NCI-H2081 (cell line): ENCODE results near the gene LAMTOR5.
"Not testable (repeated sequence)": the region's sequence is repeated elsewhere in the genome, so short reads cannot be mapped to it uniquely, and the experiment has no call there.

Experiments used
- DNase-seq, 2 experiments: peaks; one replicate each; lab custom pipeline; 2025; lab: John Stamatoyannopoulos, UW

The LAMTOR5 gene

GRCh38 chr1:110407260-110408210 is at the start of gene LAMTOR5:
Gene LAMTOR5, minus strand, starts transcription at chr1:110407694. Its CDS starts 74 bp downstream, at chr1:110407620.
- DNase-seq, result peak; percentile 80 to 89

- no peak for DNase-seq
These were observed 49.7 kb upstream of the LAMTOR5 start for GRCh38 chr1:110457206-110457605.

- DNase-seq, result no peak
These were observed 47.7 kb upstream of the LAMTOR5 start for GRCh38 chr1:110455151-110455550.

DNA sequence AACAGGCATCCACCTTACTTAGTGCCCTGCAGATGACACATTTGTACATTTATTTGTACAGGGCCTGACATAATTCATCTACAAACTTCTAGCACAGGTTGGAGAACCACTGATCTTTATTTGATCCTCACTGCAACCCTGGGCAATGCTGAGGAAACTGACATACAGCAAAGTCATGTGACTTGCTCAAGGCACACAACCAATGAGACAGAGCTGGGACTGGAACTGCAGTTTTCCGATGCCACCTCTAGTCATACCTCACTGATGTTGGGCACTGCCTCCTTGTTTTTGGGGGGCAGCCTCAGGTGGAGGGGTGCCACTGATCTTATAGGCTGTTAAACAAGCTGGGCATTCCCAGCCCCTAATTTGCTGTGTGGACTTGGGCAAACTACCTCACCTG is 46.8 kb upstream of the LAMTOR5 start:
- DNase-seq, result no peak

GRCh38 chr1:110453829-110454228 is 46.3 kb upstream of the LAMTOR5 start:
- DNase-seq, result no peak

- no peak for DNase-seq
These were observed 44.8 kb upstream of the LAMTOR5 start for GRCh38 chr1:110452330-110452729.

DNA sequence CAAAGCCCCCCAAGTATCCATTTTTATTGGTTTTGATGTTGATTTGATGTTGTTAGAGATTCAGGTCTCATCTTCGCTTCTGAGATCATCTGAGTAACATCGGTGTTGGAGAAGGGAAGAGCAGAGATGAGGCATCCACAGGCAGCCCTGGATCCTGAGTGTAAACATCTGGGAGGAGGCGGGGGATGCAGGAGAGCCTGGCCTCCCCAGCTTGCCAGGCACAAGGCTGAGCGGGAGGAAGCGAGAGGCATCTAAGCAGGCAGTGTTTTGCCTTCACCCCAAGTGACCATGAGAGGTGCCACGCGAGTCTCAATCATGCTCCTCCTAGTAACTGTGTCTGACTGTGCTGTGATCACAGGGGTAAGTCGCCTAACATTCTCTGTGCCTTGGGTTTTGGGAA is 43.4 kb upstream of the LAMTOR5 start, which contains the start of gene PROK1:
TSS of gene PROK1 (plus strand) at position 221 of the 400 bp plus-strand sequence. CDS start at position 289, 68 bp downstream.
- DNase-seq, result no peak

GRCh38 chr1:110449661-110450651 is 42.5 kb upstream of the LAMTOR5 start:
- DNase-seq, result no peak

- no peak for DNase-seq
These were observed 37.1 kb upstream of the LAMTOR5 start for GRCh38 chr1:110444561-110444960.

GRCh38 chr1:110443451-110443850 is 36.0 kb upstream of the LAMTOR5 start:
- DNase-seq, result no peak

GRCh38 chr1:110441888-110442287 is 34.4 kb upstream of the LAMTOR5 start:
- DNase-seq, result no peak

- no peak for DNase-seq
These were observed 33.4 kb upstream of the LAMTOR5 start for GRCh38 chr1:110440877-110441276.

GRCh38 chr1:110439873-110440272 is 32.4 kb upstream of the LAMTOR5 start:
- not testable (repeated sequence) for DNase-seq

DNA sequence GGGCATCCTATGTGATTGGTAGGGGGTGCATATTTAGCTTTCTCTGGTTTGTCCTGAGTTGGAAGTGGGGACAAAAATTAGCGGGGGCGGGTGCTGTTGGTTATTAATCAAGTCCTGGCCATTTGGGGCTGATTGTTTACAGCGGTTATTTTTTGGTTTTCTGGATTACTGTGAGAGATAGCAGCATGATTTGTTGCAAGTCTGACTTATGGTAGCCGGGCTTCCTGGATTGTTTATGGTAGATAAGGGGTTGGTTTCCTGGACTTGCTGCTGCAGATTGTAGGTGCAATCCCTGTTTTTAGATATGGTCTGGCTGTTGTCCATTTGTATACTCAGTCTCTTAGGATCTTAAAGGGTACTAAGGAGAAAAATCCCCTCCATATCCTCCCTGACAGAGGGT is 31.4 kb upstream of the LAMTOR5 start:
- DNase-seq, result no peak

DNA sequence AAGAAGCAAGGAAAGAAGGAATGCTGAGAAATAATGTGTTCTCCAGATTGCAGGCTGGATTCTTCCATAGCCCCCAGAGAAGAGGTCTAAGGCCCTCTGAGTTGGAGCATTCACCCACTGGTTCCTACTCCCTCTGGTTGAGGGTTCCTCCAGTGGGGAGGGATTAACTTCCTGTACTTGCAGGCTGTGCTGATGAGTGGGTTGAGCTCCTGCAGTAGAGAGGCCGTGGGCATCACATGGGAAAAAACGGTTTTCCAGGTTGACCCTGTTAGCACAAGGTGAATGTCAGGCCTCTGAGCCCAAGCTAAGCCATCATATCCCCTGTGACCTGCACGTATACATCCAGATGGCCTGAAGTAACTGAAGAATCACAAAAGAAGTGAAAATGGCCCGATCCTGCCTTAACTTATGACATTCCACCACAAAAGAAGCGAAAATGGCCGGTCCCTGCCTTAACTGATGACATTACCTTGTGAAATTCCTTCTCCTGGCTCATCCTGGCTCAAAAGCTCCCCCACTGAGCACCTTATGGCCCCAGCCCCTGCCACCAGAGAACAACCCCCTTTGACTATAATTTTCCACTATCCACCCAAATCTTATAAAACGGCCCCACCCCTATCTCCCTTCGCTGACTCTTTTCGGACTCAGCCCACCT is 30.3 kb upstream of the LAMTOR5 start:
- DNase-seq, result not testable (repeated sequence)

GRCh38 chr1:110436635-110437034 is 29.1 kb upstream of the LAMTOR5 start:
- no peak for DNase-seq

GRCh38 chr1:110434946-110435345 is 27.5 kb upstream of the LAMTOR5 start:
- no peak for DNase-seq

DNA sequence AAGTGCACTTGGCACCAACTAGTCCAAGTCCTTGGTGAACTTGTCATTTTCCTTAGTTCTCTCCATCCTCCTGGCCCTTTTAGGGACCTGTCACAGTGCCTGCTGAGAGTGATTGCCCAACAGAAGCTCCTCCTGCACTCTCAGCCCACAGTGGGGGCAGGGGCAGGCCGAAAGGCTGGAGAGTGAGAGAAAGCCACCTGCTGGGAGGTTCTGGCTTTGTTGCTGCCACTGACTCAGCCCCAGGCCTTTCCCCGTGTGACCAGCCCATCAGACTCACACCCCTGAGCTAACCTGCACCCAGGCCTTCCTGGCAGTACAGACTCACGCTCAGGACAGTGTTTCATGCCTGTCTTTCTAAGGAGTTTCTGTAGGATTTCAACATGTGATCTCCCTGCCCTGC is 26.3 kb upstream of the LAMTOR5 start:
- DNase-seq, result no peak

DNA sequence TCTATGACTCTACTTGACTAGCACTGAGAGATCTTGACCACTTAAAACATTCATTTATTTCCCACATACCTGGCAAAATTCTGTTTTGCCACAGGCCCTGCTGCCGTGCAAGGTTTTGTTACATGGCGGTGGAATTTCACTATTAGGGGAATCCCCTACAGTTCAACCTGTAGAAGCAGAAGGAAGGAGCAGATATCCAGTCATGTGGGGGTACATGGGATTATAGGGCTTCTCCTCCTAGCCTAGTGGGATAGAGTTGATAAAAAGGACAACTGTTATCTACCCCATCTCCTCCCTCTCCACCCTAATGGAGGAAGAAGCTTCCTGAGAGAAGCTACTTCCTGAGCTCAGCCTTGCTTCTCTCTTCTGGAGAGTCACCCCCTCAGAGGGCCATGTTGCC is 25.7 kb upstream of the LAMTOR5 start:
- no peak for DNase-seq

- DNase-seq, result no peak
These were observed 23.4 kb upstream of the LAMTOR5 start for GRCh38 chr1:110430901-110431300.

DNA sequence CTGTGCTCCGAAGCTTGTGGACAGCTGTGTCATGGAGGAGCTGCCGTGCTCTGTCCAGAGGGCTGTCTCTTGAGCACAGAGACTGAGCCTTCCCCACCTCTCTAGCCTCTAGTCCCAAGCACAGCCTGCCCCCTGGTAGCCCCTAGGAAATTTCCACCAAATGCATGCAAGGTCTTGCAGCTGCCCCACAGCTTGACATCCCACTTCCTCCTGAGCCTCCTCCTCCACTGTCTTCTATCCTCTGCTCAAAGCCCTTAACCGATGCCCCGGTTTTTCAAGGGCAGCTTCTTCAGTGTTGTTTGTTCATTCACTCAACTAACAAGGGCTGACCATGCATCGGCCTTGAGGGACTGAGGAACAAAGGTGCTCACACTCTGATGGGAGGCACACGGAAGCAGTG is 22.9 kb upstream of the LAMTOR5 start:
- DNase-seq, result no peak

DNA sequence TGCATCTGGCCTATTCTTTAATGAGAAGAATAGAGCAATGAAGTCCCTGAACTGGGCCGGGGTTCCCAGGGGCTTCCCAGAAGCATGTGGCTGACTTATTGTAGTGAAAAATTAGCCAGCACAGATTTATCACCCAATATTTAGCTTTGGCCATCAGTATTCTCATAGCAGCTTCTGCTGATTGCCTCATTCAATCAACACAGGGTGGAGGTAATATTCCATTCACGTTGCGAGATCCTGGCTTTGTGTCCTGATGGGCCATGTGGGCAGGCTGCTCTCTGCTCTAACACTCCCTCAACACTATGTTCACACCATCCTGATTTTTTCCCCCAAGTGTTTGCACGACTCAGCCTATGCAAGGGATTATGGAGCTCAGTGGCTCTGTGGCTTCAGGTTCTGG is 21.5 kb upstream of the LAMTOR5 start:
- no peak for DNase-seq
